HG02623 (cell line): ENCODE results near the gene TMUB2.
"Not testable (repeated sequence)": the region's sequence is repeated elsewhere in the genome, so short reads cannot be mapped to it uniquely, and the experiment has no call there.

Source experiments
- ATAC-seq: cut with Tn5 transposase; IDR thresholded peaks from one replicate; pipeline ENCODE4 v1.9.1; 2021; ENCODE audit warnings: moderate library complexity; ENCODE audit not compliant: unreplicated experiment

TMUB2 gene

DNA sequence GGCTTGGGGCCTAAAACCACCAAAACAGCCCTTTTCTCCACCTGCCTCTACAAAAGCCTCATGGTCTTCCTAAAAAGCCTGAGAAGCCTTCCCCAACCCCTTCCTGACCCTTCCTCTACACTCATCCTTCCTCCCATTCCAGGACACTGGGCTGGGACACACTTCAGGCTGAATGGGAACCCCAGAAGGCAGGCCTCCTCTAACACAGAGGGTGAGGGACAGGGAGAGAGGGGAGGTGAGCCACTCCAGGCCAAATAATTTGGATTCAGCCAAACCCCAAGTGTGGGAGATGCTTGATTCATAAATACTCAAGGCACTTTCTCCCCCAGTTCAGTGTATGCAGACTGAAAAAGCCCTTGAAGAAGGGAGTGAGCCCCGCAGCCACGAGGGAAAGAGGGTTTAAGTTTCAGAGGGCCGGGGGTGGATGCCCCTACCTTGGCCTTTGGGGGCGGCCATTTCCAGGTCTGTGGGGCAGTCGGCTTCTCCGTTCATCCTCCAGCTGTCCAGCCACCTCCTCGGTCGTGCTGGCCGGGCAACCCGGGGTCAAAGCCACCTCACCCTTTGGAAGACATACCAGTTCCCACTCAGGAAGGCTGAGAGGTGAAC lies 31.1 kb downstream of the TMUB2 start:
- no peak for ATAC-seq

DNA sequence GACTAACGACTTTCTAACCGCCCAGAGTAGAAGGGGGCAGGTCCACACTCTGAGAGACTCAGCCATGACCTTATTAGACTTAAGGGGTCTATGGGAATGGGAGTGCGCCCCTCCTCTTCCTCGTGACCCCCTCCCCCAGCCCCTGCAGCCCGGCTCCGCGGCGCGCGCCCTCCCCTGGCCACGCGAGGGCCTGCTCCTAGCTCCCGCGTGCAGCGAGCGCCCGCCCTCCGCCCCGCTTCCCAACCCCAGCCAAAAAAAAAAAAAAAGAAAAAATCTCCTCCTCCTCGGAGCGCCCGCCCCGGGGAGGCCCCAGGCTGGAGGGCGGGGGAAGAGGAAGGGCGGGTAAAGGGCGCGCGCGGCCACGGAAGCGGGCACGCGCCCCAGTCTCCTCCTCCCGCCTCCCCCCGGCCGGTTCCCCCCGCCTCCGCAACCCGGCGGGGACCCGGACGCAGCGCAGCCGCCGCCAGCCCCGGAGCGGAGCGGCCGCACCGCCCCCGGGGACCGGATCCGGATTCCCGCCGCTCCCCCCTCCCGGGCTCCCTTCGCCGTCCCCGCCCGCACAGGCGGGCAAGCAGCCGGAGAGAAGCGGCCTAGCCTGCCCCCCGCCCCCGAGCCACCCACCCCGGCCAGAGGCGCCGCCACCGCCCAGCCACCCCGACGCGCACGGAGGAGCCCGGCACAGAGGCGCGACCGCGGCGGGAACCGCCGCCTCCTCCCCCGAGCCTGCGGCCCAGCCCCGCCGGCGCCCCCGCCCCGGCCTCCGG lies 31.8 kb downstream of the TMUB2 start:
- peak; percentile 37 for ATAC-seq

DNA sequence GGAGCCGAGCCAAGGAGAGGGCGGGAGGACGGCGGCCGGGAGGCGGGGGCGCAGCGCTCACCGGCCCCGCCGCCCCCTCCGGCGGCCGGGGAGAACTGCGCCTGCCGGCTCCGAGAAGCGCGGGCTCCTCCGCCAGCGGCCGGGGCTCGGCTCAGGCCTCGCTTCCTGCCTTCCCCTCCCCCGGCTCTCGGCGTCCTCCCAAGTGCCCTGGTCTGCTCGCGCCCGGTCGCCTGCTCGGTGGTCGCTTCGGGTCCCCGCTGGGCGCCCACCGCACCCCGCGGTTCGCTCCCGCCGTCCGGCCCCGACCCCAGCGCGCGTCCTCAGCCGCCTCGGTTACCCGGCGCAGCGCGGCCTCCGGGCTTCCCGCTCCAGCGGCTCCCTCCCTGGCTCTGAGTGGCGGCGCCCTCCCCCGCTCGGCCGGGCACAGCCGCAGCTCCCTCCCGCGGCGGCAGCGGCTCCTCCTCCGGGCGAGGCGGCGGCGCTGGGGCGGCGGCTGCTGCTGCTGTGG lies 32.4 kb downstream of the TMUB2 start:
- ATAC-seq: peak; percentile 27

DNA sequence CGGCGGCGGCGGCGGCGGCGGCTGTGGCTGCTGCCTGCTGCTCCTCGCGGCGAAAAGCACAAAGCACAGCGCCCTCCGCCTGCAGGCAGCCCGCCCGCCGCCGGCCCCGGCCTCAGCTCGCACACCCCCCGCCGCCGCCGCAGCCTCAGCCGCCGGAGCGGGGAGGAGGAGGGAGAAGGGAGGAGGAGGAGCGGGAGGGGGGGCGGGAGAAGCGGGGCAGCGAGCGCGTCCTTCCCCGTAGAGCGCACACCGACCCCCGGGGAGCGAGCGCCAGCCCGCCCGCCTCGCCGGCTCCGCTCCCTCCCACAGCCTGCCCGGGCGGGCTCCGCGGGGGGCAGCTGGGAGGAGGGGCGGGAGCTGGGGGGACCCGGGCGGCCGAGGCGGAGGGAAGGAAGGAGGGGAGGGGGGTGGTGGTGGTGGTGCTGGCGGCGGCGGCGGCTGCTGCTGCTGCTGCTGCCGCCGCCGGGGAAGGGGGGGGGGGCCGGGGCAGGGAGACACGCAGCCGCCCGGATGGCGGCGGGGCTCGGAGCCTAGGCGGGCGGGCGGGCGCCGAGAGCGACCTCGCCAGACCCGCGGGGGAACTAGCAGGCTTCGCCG lies 32.9 kb downstream of the TMUB2 start, which contains the start of gene UBTF:
Gene UBTF, minus strand, starts transcription at position 60 of the 597 bp plus-strand sequence. CDS start 1,446 bp downstream, outside the sequence.
- peak; percentile 8 for ATAC-seq

DNA sequence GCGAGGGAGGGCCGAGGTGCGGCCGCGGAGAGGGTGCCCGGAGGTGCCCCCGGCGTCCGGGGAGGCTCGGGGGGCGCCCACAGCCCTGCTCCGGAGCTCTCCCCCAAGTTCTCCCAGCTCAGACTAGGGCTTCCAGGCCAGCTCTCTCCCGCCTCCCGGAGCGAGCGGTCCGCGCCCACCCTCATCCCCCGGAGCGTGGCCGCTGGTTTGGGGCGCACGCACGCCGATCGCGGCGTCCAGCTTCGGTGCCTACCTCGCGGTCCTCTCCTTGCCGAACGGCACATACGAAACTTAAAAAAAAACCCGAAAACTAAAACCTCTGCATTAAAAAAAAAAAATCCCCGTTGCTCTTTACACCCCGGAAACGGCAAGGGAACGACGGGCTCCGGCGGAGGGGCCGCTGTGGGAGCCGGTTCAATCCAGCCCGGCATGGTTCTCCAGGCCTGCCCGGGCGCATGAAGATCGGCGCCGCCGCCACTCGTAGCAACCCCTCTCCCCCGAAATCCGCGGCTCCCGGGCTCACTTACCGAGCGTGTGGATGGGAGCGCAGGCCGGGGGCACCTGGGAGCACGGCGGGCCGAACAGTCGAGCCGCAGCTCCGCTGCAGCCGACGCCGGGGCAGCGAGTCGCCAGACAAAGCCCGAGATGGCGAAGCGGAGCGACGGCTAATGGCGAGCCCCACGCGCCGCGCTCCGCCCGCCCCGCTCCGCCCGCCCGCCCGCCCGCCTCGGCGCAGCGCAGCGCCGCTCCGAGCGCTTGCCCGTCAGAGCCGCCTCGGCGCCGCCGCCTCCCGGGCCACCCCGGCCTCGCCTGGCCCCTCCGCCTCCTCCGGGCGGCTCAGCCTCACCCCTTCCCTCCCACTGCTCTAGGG lies 33.7 kb downstream of the TMUB2 start:
- ATAC-seq: no peak

DNA sequence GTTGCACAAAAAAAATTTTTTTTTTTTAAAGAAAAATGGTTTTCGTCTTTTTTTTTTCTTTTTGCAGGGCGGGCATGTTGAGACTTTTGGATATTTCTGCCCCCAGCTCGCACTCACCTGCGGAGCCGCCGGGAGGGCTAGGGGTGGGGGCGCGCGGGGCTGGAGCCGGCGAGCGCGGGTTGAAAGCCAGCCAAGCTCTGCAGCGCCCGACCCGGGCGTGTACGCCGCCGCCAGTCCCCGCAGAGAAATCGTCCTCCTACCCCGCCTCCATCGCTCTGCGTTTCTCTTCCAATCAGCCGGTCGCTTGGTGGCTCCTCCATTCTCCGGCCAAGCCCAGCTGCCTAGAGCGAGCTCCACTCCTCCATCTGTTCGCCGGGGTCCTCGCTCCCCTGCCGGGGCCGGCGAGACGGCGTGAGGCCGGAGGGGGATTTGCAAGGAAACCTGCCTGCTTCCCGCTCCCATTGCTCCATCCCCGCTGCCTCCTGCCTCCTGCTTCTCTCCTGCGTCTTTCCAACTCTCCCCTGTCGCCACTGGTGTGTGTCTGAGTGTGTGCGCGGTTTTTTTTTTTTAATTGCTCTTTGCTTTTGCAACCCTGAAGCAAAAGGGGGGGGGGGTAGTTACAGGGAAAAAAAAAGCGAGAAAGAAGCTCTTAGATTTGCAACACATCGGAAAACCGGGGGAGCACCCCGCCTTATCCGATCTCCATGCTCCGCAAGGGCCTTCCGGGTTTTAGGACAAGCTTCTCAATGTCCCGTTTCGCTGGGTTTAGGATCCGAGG lies 34.5 kb downstream of the TMUB2 start:
- ATAC-seq: no peak

DNA sequence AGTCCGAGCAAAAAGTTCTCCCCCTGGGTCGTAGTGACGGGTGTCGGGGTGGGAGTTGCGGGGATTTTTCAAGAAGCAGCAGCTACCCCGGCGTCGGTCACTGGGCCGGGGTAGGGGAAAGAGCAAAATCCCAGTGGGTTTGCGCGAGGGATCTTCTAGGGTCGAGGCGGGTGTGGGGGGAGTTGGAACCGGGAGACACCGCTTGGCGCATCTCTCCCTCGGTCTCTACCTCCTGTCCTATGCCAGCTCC lies 35.0 kb downstream of the TMUB2 start:
- ATAC-seq: no peak

DNA sequence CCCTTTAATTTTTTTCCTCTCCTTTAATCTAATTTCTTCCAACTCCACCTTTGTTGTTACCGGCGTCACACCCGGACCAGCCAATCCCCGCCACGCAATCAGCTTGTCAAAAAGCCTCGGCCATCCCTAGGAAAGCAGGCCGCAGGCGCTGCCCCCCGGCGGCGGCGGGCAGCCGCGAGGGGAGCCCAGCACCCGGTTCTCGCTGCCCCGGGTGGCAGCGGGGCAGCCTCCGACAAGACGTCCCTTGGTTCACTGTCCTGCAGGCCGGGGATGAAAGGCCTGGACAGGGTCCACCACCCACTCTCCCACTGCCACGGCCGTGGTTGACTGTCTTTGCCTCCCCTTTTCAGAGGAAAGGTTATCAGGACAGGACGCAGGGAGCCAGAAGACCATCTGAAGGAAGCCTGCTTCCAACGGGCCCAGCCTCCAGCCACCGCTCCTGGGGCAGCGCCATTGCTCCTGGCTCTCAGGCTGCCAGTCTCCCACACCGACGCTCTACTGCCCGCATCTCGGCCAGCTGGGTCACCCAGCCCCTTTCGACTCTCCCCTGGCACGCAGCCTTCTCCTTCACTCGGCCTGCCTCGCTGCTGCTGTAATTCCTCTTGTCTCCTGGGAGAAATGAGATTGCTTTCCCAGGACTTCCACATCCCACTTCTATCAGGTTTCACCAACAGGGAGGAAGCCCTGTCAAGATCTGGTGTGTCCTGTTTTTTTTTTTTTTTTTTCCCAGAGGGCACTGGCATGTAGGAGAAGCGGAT lies 35.5 kb downstream of the TMUB2 start:
- ATAC-seq: no peak

DNA sequence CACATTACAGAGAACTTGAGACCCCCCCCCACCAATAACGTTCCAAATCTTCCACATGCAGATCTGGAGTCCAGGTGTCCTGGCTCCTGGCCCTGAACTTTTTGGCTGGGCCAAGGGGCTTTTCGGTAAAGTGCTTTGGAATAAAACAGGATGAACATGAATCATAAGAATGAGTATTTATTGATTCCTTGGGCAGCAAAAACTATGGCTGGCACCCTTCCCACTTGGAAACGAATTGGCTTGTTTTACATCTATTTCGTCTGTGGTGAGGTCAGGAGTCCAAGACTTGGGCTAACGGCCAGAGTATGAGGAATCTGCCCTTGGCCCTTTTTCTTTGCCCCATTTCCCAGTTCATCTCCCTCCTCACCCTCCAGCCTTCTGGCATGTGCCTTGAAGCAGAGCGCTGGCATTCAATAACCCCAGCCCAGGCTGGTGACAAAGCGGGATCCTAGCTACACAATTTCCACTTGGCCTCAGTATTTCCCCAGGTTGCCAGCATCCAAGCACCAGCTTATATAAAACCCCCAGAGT lies 36.8 kb downstream of the TMUB2 start:
- no peak for ATAC-seq

DNA sequence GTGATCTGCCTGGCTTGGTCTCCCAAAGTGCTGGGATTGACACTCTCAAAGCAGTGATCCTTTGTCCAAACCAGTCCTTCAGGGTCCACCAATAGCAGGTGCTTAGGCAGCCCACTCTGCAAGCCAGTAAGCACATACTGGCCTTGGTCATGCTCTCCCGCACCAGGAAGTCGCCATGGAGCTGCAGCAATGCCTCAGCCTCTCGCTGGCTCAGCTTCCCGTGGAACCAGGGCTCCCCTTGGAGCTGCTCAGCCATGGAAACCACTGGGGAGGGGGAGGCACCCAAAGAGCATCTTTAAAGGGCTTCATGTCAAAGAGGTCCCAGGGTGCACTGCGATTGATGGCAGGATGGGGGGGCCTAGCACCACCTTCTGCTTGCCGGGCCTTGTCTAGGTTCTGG lies 42.3 kb downstream of the TMUB2 start:
- no peak for ATAC-seq

DNA sequence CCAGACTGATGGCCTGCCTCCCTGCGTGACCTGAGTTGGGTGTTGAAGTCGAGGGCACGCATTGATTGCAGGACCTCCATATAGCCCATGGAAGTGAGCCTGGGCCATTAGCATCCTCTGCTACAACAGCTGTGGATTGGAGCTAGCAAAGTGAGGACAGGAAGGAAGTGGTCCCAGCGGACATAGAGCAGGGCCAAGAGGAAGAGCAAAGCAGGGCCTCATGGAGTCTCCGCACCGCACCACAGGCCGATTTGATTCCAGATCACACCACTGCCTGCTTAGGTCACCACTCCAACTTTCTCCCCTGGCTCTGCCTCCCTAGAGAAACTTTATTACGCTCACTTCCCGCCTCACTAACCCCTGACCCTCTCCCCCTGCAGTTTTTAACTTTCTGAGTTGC lies 43.4 kb downstream of the TMUB2 start:
- ATAC-seq: no peak

DNA sequence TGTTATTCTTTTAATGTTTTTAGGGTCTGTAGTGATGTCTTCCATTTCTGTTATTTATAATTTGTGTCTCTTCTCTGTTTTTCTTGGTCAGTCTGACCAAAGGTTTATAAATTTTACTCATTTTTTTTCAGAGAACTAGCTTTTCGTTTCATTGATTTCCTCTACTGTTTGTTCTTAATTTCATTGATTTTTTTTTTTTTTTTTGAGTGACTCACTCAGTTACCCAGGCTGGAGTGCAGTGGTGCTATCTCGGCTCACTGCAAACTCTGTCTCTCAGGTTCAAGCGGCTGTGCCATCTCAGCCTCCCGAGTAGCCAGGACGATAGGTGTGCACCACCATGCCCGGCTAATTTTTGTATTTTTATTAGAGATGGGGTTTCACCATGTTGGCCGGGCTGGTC lies 45.3 kb downstream of the TMUB2 start:
- no peak for ATAC-seq

DNA sequence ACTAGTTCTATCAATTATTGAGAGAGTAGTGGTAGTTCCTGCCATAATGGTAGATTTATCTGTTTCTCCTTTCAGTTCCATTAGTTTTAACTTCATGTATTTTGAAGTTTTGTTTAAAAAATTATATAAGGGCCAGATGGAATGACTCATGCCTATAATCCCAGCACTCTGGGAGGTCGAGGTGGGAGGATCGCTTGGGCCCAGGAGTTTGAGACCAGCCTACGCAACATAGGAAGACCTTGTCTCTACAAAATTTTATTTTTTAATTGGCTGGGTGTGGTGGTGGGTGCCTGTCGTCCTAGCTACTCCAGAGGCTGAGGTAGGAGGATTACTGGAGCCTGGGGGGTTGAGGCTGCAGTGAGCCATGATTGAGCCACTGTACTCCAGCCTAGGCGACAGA lies 46.8 kb downstream of the TMUB2 start:
- no peak for ATAC-seq

DNA sequence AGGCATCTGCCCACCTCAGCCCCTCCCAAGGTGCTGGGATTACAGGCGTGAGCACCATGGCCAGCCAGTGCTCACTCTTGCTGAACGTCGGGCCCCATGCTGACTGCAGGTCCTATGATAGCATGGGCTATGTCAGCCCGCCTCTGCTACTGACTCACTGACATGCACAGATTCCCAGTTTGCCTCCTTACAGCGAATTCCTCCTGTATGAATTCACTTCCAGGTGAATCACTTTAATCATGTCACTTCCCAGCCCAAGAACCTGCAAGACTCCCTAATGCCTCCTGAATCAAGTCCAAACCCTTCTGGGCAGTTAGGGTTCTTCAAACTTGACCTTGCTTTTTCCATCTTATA lies 48.8 kb downstream of the TMUB2 start:
- no peak for ATAC-seq

DNA sequence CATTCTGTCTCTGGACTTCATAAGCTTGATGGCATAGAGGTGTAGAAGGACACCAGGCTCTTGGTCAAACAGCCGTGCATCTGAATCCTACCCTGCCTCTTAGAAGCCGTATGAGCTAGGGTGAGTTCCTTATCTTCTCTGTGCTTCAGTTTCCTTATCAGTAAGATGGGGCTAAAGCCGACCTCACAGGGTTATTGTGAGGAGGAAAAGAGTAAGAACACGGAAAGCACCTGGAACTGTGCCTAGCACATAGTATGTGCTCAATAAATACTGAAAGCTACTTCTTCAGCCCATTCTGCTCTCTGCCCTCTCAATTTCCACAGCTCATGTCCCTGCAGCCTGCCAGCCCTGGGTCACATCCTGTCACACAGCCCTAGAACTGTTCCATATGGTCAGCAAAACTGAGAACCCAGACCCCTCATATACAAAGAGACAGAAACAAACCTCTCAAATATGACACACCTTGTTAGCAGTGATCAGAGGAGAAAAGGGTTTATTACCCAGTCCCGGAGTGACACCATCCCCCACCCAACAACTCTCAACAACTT lies 49.7 kb downstream of the TMUB2 start:
- no peak for ATAC-seq

DNA sequence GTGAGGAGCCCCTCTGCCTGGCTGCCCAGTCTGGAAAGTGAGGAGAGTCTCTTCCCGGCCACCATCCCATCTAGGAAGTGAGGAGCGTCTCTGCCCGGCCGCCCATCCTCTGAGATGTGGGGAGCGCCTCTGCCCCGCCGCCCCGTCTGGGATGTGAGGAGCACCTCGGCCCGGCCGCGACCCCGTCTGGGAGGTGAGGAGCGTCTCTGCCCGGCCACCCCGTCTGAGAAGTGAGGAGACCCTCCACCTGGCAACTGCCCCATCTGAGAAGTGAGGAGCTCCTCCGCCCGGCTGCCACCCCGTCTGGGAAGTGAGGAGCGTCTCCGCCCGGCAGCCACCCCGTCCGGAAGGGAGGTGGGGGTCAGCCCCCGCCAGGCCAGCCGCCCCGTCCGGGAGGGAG lies 51.1 kb downstream of the TMUB2 start:
- not testable (repeated sequence) for ATAC-seq

DNA sequence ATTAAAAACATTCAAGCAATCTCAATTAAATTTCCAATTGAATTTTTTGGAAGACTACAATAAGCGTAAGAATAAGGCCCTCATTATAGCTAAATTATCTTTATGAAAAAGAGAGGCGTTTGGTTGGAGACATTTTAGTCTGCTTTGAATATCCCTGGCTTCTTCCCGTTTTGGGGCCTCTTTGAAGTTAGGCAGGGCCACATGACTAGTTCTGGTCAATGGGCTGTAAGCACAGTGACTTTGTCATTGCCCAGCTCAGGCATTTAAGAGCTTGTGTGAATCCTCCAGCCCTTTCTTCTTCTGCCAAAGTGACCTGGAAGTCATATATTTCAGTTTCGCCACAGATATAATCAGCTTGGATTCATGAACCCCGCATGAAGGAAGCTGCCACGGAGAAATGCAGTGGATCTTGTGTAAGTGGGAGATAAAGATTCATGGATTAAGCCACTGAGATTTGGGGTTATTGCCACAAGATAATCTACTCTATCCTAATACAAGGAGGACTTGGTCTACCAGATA lies 54.4 kb downstream of the TMUB2 start:
- ATAC-seq: no peak
